Sigmoid colon (tissue), 7 donors: ENCODE data around the gene TNFRSF19. TPM values are rescaled to one million over a fixed set of nuclear protein-coding genes. Genes with fewer than 3 reads are reported as not detected.

Source experiments
- DNase-seq: peaks from one replicate; pipeline ENCODE4 v3.0.0-alpha.2; 2019
- H3K27ac ChIP-seq, 4 donors: fragments of 200-600 bp; sonication (generic); one replicate each; pipeline ENCODE4 v1.5.1; 2016 to 2019; ENCODE audit warnings: mild to moderate bottlenecking in 1 of 4
- H3K27me3 ChIP-seq, 3 donors: fragments of 200-600 bp; sonication (generic); one replicate each; pipeline ENCODE4 v1.5.1; 2019; ENCODE audit warnings: mild to moderate bottlenecking in 1 of 3
- H3K36me3 ChIP-seq, 4 donors: fragments of 200-600 bp; sonication (generic); one replicate each; pipeline ENCODE4 v1.5.1; 2016 to 2019
- H3K4me1 ChIP-seq, 4 donors: fragments of 200-600 bp; sonication (generic); one replicate each; pipeline ENCODE4 v1.5.1; 2017 to 2019
- H3K4me3 ChIP-seq, 4 donors: fragments of 200-600 bp; sonication (generic); one replicate each; pipeline ENCODE4 v1.5.1; 2017 to 2019; ENCODE audit warnings: mild to moderate bottlenecking in 2 of 4, moderate library complexity in 1 of 4
- H3K9me3 ChIP-seq, 4 donors: fragments of 200-600 bp in 3 of 4; sonication (generic) in 3 of 4; one replicate each; pipeline versions ENCODE4 v1.5.1 to v1.6.1; 2013 to 2019
- CTCF ChIP-seq, 4 experiments: fragments of 450-650 bp in 3 of 4; fragments of 200-600 bp in 1 of 4; IDR thresholded peaks; one replicate each; pipeline ENCODE4 v1.5.1; 2016 to 2019; ENCODE audit warnings: antibody characterized with exemption in 4 of 4, mild to moderate bottlenecking in 3 of 4, moderate library complexity in 2 of 4
- EP300 ChIP-seq, 4 donors: sonication (generic); formaldehyde crosslinking; IDR thresholded peaks; one replicate each; pipeline ENCODE4 v1.6.1; 2017; ENCODE audit warnings: antibody characterized with exemption in 4 of 4
- POLR2A ChIP-seq, 2 donors: fragments of 450-650 bp; IDR thresholded peaks; one replicate each; pipeline ENCODE4 v1.6.1; 2016; ENCODE audit warnings: antibody characterized with exemption in 2 of 2, mild to moderate bottlenecking in 2 of 2, moderate library complexity in 2 of 2
- POLR2AphosphoS5 ChIP-seq, 4 donors: sonication (generic); formaldehyde crosslinking; IDR thresholded peaks; one replicate each; pipeline ENCODE4 v1.6.1; 2017; ENCODE audit warnings: antibody characterized with exemption in 4 of 4
- WGBS, 2 donors: extraction: QIAGEN DNeasy Blood & Tissue Kit; methylation state at CpG; one replicate each; pipeline ENCODE4 v1.1.7; 2013; 5-methylcytosine and 5-hydroxymethylcytosine counted together
- intact Hi-C: fragments of 100-400 bp; cut with DNase I; formaldehyde crosslinking; loops from one replicate; pipeline ENCODE4 v1.15.1; 2023
- polyA plus RNA-seq, 3 donors: library from polyadenylated mRNA; stranded (reverse); fragments of 200-250 nt; gene quantifications; one replicate each; pipeline ENCODE4 v1.2.3, GENCODE V29; 2013
- total RNA-seq, 4 donors: library from RNA; depleted of rRNA; stranded (reverse); fragments of >200 nt; gene quantifications; one replicate each; pipeline ENCODE4 v1.1.0, GENCODE V29; 2016
- donor health status: healthy with polysubstance abuse.
- donor health status: Bipolar disorder and iron deficiency.
- donor health status: healthy.

Gene TNFRSF19
- total and polyA plus RNA-seq, 7 donors, result 0.60 to 4.2 (median 2.2) TPM; not detected in 1

- WGBS, 2 donors, result 79 to 84% methylated on average over 5 of the region's 5 CpGs
- no peak for TF ChIP-seq EP300 (IDR thresholded peaks at IDR 0.05)
- TF ChIP-seq CTCF (IDR thresholded peaks at IDR 0.05), result no peak
- TF ChIP-seq POLR2AphosphoS5 (IDR thresholded peaks at IDR 0.05), result no peak
- no peak for TF ChIP-seq POLR2A (IDR thresholded peaks at IDR 0.05)
- Histone ChIP-seq H3K27me3 (no peaks in the 10 kb centered on the region), H3K4me1 (no peaks in the 10 kb centered on the region), H3K36me3 (no peaks in the 10 kb centered on the region), H3K27ac (no peak overlapping the region), H3K9me3 (no peaks in the 10 kb centered on the region), H3K4me3 (no peak overlapping the region)
- no peak for DNase-seq
- intact Hi-C loops, result no loop called here
These were observed 126.4 kb downstream of the TNFRSF19 start for GRCh38 chr13:23696610-23697009.

GRCh38 chr13:23697772-23698313 lies 127.6 kb downstream of the TNFRSF19 start:
- Histone ChIP-seq H3K27me3 (no peaks in the 10 kb centered on the region), H3K4me3 (no peak overlapping the region), H3K4me1 (no peaks in the 10 kb centered on the region), H3K9me3 (no peaks in the 10 kb centered on the region), H3K27ac (no peak overlapping the region), H3K36me3 (no peaks in the 10 kb centered on the region)
- TF ChIP-seq CTCF (IDR thresholded peaks at IDR 0.05) (no peak), EP300 (IDR thresholded peaks at IDR 0.05) (no peak), POLR2A (IDR thresholded peaks at IDR 0.05) (no peak), POLR2AphosphoS5 (IDR thresholded peaks at IDR 0.05) (no peak)
- no peak for DNase-seq
- WGBS, 2 donors, result 69 to 81% methylated on average over 1 of the region's 1 CpG
- intact Hi-C loops, result no loop called here

GRCh38 chr13:23699271-23699670 lies 129.1 kb downstream of the TNFRSF19 start:
- TF ChIP-seq POLR2A (IDR thresholded peaks at IDR 0.05) (no peak), POLR2AphosphoS5 (IDR thresholded peaks at IDR 0.05) (no peak), EP300 (IDR thresholded peaks at IDR 0.05) (no peak), CTCF (IDR thresholded peaks at IDR 0.05) (no peak)
- Histone ChIP-seq H3K4me1 (no peaks in the 10 kb centered on the region), H3K9me3 (no peaks in the 10 kb centered on the region), H3K27me3 (no peaks in the 10 kb centered on the region), H3K36me3 (no peaks in the 10 kb centered on the region), H3K4me3 (no peak overlapping the region), H3K27ac (no peak overlapping the region)
- 85 to 91% methylated on average over 2 of the region's 2 CpGs for WGBS, 2 donors
- DNase-seq, result no peak
- intact Hi-C loops, result no loop called here

- 89 to 92% methylated on average over 5 of the region's 5 CpGs for WGBS, 2 donors
- H3K4me3 ChIP-seq, result no peak overlapping the region
- H3K27ac ChIP-seq, result no peak overlapping the region
- DNase-seq, result no peak
- no peaks in the 10 kb centered on the region for H3K27me3 ChIP-seq
- no peaks in the 10 kb centered on the region for H3K9me3 ChIP-seq
- H3K4me1 ChIP-seq, result no peaks in the 10 kb centered on the region
- TF ChIP-seq CTCF (IDR thresholded peaks at IDR 0.05), result no peak
- TF ChIP-seq POLR2AphosphoS5 (IDR thresholded peaks at IDR 0.05), result no peak
- TF ChIP-seq POLR2A (IDR thresholded peaks at IDR 0.05), result no peak
- no peak for TF ChIP-seq EP300 (IDR thresholded peaks at IDR 0.05)
- H3K36me3 ChIP-seq, result no peaks in the 10 kb centered on the region
- intact Hi-C loops, result no loop called here
These were observed 131.0 kb downstream of the TNFRSF19 start for GRCh38 chr13:23701186-23701585.

- Histone ChIP-seq H3K27ac (no peak overlapping the region), H3K4me1 (no peaks in the 10 kb centered on the region), H3K9me3 (no peaks in the 10 kb centered on the region), H3K36me3 (no peaks in the 10 kb centered on the region), H3K4me3 (no peak overlapping the region), H3K27me3 (no peaks in the 10 kb centered on the region)
- TF ChIP-seq EP300 (IDR thresholded peaks at IDR 0.05) (no peak), POLR2A (IDR thresholded peaks at IDR 0.05) (no peak), CTCF (IDR thresholded peaks at IDR 0.05) (no peak), POLR2AphosphoS5 (IDR thresholded peaks at IDR 0.05) (no peak)
- DNase-seq, result peak; percentile 84
- intact Hi-C loops, result no loop called here
- WGBS, 2 donors, result 84 to 86% methylated on average over 12 of the region's 12 CpGs
These were observed 131.4 kb downstream of the TNFRSF19 start for GRCh38 chr13:23701636-23702035.
